Measurements from ENCODE around the gene DONSON. TPM values are rescaled to one million over a fixed set of nuclear protein-coding genes. Genes with fewer than 3 reads are reported as not detected.

DONSON gene
- total and polyA plus RNA-seq, 9 of the 15 experiments (the other 6 are each of a cell fraction or from before 2014, with no cell fraction given): 26.7 to 124 (median 62.6) TPM

- peaks cover 3 to 13% of the 10 kb centered on the region in 2 experiments; a peak in 3 of 5 replicates for H3K4me1 ChIP-seq (replicated peaks in 1 of 2; ENCODE audit: control insufficient read depth in 2 of 2, insufficient read depth in 2 of 2, low read length in 2 of 2)
- peaks cover 4% of the 10 kb centered on the region; the same call in 1 of the 2 replicates for H3K9me3 ChIP-seq (replicated peaks; ENCODE audit: control insufficient read depth, insufficient read depth, low read depth, low read length)
- H3K4me3 ChIP-seq: peak within 1 kb of the TSS; percentile 71
- peaks cover 60% of the 10 kb centered on the region for H3K36me3 ChIP-seq (ENCODE audit: control insufficient read depth, insufficient read depth, low read length)
- no TSS peak for BruUV-seq (replicated peaks)
- peak; percentile 98 to 100 (median 98) for DNase-seq (ENCODE audit: extremely low read depth in 1 of 4, low spot score in 3 of 4)
- H3K79me2 ChIP-seq (ENCODE audit: control insufficient read depth, insufficient read depth, low read length): peaks cover 98% of the 10 kb centered on the region
- H4K20me1 ChIP-seq (replicated peaks; ENCODE audit: control insufficient read depth, insufficient read depth, low read length): peaks cover 17% of the 10 kb centered on the region
- intact Hi-C loops (cut with micrococcal nuclease) (loop anchor here (5.0 kb wide), 3 partner anchors 141 to 349 kb away; partner anchors contain the start of gene IFNGR2), in situ Hi-C loops (cut with MboI) (no loop called here)
- peak within 1 kb of the TSS; percentile 99 for H3K27ac ChIP-seq (ENCODE audit: extremely low read depth, low read depth, low read length)
- peak within 1 kb of the TSS; percentile 95 to 98 for H3K9ac ChIP-seq (ENCODE audit: insufficient read depth in 1 of 2, low read depth in 2 of 2, low read length in 2 of 2)
- ATAC-seq: peak; percentile 93
- H3K4me2 ChIP-seq (ENCODE audit: insufficient read depth, low read length): peak within 1 kb of the TSS; percentile 94
- no peaks in the 10 kb centered on the region for H3K27me3 ChIP-seq (ENCODE audit: control insufficient read depth in 2 of 2, insufficient read depth in 2 of 2, low read length in 2 of 2)
- ChIA-PET CTCF (ENCODE audit: low intra/inter-chr PET ratio) (no interaction called here), POLR2A (interaction anchor here (0.6 to 6.9 kb wide), 17 partner anchors 8 to 1043 kb away, joined by 3 to 99 read pairs (median 5); partner anchors contain the start of genes DONSON and TMEM50B)
- H2AFZ ChIP-seq (ENCODE audit: low read depth, low read length): peak within 1 kb of the TSS; percentile 90
- no peaks in the 10 kb centered on the region for H3K9me1 ChIP-seq (ENCODE audit: control insufficient read depth, insufficient read depth, low read length)
- WGBS (ENCODE audit: insufficient coverage, low coverage, missing lambda C conversion rate): 1% methylated on average over 54 of the region's 57 CpGs
- FAIRE-seq: peak; percentile 99
- TF ChIP-seq ZNF197 (CRISPR knock-in tag; IDR thresholded peaks at IDR 0.05; ENCODE audit: low read depth) (peak; percentile 67), TFAM (CRISPR knock-in tag; conservative IDR thresholded peaks at IDR 0.05) (no peak), ETV6 (IDR thresholded peaks at IDR 0.05; ENCODE audit: borderline replicate concordance in 1 of 2, low read depth in 2 of 2, low read length in 1 of 2) (no peak; a peak in 1 of 4 replicates), ETV6 (CRISPR knock-in tag; IDR thresholded peaks at IDR 0.05; ENCODE audit: borderline replicate concordance) (no peak), ZNF311 (CRISPR knock-in tag; IDR thresholded peaks at IDR 0.05) (no peak), MXD1 (CRISPR knock-in tag; IDR thresholded peaks at IDR 0.05; ENCODE audit: borderline replicate concordance, poor library complexity, severe bottlenecking) (no peak), ZC3H4 (CRISPR knock-in tag; IDR thresholded peaks at IDR 0.05; ENCODE audit: borderline replicate concordance) (peak; percentile 98), AFF1 (IDR thresholded peaks at IDR 0.05; ENCODE audit: low read depth in 1 of 2, partially characterized antibody in 2 of 2) (peak in 1 of 2 experiments; percentile 85), ARID3B (CRISPR knock-in tag; IDR thresholded peaks at IDR 0.05; ENCODE audit: borderline replicate concordance) (0 out of 2 replicates have a peak, but pooled peaks have one; percentile 65), ZNF785 (CRISPR knock-in tag; IDR thresholded peaks at IDR 0.05) (no peak), RCOR1 (IDR thresholded peaks at IDR 0.05; ENCODE audit: borderline replicate concordance in 1 of 2, low read depth in 2 of 2, low read length in 2 of 2) (no peak; a peak in 1 of 4 replicates), ZNF324 (CRISPR knock-in tag; IDR thresholded peaks at IDR 0.05) (no peak)
These were observed 45.6 kb downstream of the DONSON start, which contains the start of gene SON for GRCh38 chr21:33542640-33543504. TSS of gene SON (plus strand) at chr21:33543038. CDS start at chr21:33543093, 55 bp downstream.
